Left renal pelvis (tissue), 4 donors: Measurements from ENCODE around the gene TH. TPM values are rescaled to one million over a fixed set of nuclear protein-coding genes. Genes with fewer than 3 reads are reported as not detected.
"Not testable (repeated sequence)": the region's sequence is repeated elsewhere in the genome, so short reads cannot be mapped to it uniquely, and the experiment has no call there.

ENCODE experiments used
- DNase-seq, 4 donors: peaks; one replicate each; pipeline ENCODE4 v3.0.0-alpha.2; 2013; ENCODE audit warnings: low read depth in 4 of 4, low spot score in 3 of 4
- polyA plus RNA-seq, 4 donors: library from polyadenylated mRNA; unstranded; fragments of 120-200 nt; gene quantifications; one replicate each; pipeline ENCODE4 v1.2.1, GENCODE V29; 2013; ENCODE audit not compliant: insufficient read length in 4 of 4

Gene TH
- polyA plus RNA-seq, 4 donors: 0.83 to 2.7 (median 1.1) TPM

DNA sequence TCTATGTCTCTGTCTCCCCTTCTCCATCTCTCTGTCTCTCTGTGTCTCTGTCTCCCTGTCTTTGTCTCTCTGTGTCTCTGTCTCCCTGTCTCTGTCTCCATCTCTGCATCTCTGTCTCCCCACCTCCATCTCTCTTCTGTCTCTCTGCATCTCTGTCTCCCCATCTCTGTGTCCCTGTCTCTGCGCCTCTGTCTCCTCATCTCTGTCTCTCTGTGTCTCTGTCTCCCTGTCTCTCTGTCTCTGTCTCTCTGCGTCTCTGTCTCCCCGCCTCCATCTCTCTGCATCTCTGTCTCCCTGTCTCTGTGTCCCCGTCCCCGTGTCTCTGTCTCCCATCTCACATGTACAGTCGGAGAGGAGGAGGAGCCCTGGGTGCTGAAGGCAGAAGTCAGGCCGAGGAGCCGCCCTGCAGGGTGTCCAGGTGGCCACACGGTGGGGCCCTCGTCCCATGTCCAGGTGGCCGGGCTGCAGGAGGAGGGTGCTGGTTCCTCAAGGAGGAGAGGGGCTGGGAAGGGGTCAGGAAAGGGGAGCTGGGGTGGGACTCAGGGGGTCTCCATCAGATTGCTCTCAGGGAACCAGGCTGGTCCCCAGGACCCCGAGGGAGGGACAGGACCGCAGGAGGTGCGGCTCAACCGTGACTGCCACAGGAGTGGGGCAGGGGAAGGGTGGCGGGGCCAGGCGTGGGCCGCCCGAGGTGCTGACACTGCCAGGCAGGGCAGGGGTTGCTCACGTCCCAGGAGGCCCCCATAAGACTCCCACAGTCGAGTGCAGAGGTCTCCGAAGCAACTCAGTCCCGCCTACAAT is 25.6 kb upstream of the TH start:
- peak in 3 of 4 donors; percentile 50 to 58 (median 55) for DNase-seq

DNA sequence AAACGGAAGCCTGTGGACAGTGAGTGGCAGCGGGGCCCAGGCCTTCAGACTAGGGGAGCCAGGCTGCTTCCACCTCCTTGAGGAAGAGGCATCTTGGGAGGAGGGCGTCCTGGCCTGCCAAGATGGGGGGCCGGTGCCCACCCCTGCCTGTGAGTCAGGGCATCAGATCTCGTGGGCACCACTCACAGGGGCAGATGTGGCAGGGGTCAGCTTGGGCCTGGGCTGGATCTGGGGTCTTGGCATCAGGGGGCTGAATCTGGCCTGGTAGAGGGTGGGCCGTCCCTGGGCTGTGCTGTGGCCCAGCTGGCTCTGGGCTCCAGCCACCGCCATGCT is 24.1 kb upstream of the TH start:
- no peak for DNase-seq

DNA sequence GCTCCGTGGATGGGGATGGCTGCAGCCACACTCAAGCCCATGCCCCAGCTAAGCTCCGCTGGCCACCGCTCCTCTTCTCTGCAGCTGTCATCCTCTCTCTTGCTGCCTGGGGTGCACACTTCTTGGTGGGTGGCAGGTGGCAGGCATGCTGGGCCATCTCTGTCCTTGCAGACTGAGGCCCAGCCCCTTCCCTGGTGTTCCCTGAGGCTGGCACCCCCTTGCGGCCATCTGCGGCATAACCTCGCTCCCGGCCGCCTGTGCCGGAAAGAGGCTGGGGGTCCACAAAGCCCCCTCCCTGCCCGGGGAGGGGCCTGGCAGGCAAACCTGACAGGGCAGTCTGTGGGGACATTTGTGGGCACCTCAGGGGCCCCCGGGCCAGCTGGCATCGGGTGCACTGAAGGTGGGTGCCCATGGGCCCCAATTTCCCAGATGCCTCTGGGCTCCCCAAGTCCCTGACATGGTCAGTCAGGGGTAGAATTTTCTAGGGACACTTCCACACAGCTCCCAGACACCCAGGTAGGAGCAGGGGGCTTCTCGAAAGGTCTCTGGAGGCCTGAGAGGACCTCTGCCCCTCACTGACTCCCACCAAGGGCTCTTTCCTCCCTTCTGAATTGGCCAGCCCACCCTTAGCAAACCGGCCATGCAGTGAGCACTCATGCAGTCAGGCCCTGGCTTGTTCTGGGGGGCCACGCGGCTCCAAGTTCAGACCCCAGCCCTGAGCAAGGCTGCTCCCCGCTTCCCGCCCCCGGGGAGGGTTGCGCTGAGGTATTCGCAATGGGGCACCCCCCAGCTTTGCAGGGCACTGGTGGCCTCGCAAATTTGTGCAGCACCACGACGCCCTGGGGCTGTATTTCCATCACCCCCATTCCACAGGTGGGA is 23.5 kb upstream of the TH start:
- no peak for DNase-seq

DNA sequence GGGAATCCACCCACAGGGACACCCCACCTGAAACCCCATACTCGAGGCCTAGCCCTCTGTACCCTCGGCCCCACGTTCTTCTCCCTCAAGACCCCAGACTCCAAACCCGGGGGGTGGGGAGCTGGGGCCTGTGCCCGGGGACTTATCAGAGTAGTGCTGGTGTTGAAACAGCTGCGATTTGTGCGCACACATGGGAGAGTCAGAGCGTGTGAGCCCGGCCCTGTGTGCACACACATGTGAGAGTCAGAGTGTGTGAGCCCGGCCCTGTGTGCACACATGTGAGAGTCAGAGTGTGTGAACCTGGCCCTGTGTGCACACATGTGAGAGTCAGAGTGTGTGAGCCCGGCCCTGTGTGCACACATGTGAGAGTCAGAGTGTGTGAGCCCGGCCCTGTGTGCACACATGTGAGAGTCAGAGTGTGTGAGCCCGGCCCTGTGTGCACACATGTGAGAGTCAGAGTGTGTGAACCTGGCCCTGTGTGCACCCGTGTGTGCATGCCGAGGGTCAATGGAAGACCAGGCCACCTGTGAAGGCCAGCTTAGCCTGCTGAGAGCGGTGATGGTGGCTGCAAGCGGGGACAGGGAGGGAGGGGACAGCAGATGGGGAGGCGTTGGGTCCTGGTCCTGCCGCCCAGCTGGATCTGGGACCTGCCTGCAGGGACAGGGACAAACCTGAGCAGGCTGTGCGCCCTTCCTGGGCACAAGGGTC is 22.4 kb upstream of the TH start:
- not testable (repeated sequence) for DNase-seq

DNA sequence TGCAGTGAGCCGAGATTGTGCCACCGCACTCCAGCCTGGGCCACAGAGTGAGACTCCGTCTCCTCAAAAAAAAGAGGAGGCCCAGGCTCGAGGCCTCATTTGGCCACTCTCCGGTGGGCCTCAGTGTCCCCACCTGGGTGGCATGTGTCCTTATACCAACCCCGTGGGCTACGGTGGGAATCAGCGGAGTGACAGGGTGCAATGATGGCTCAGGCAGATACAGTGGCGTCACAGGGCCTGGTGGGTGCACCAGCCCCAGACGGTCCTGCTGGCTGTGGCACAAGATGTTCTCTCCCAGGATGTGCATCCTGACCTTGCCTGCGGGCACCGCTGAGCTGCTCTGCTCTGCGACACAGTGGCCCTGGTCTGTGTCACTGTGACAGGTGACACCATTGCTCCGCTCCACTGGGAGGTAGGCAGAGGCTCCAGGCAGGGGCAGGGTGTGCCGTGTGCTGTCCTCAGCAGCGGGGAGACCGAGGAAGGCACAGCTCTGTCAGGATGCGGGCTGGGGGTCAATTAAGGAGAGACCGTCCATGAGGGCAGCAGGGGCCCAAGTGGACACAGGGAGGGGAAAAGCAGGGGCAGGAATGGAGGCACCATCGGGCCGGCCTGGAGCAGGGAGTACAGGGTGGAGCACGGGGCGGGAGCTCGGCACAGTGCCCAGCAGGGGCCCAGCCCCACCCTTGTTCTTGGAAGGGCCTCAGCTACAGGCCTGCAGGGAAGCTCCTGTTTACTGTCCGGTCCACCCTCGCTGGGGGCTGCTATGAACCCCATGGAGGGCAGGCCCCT is 21.7 kb upstream of the TH start:
- DNase-seq: no peak

DNA sequence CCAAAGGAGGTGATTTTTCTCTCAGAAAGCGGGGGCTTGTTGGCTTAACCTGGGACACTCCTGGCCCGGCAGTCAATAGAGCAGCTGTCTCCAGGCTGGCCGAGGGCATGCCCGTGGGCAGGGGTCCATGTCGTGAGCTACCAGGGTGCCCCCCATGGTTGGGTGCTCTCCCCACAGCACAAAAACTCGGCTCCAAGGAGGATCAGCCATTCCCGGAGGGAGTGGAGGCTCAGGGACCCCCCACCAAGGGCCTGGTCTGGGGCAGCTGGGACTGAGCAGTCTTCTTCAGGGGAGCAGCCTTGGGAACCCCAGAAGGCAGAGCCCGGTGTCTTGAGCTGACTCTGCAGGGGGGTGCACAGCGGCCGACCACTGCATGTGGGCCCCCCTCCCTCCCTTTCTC is 20.8 kb upstream of the TH start:
- no peak for DNase-seq

DNA sequence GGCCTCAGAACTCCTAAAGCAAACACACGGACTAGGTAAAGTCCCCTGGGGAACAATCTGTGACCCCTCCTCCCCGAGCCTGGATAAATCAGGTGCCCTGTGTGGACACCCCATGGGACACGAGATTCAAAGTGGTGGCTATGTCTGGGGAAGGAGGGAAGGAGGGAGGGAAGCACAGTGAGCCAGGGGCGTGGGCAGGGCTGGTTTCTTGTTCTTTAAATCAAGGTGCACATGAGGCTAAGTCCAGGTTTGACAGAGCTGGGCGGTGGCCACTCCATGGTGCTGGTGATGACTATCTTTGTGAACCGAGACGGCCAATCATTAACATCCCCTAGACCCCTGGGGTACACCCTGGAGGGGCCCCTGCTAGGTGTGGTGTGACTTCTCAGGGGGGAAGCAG is 20.3 kb upstream of the TH start:
- no peak for DNase-seq

DNA sequence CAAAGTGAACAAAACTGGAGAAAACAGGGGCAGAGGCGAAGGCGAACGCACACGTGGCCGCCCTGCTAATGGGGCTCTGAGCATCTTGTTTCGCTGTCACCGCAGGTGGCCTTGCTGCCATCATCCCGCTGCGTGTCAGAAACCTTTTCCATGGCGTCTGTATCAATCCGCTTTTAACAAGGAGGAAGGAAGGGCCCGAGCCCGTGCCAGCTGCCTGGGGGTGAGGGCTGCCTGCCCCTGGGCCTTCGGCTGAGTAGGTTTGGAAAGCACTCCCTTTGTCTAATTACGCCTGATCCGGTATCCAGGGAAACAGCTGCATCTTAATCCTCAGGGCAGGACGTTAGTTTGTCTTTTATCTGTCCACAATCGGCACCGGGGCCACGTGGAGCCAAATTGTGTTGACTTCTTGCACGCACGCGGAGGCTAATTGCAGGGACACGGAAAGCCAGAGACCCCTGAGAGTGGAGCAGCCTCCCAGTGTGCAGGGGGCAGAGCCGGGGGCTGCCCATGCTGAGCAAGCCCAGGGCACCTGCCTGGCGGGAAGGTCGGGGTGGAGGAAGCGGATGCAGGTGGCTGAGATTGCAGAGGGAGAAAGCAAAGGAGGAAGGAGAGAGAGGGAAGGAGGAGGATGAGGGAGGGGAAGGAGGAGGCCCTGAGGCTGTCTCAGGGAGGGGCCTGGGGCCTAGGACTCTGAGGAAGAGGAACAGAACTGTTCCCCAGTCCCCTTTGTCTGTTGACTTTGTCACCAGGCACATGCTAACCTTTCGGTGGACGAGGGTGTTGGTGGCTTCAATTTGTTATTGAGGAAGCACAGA is 19.2 kb upstream of the TH start:
- DNase-seq: no peak

DNA sequence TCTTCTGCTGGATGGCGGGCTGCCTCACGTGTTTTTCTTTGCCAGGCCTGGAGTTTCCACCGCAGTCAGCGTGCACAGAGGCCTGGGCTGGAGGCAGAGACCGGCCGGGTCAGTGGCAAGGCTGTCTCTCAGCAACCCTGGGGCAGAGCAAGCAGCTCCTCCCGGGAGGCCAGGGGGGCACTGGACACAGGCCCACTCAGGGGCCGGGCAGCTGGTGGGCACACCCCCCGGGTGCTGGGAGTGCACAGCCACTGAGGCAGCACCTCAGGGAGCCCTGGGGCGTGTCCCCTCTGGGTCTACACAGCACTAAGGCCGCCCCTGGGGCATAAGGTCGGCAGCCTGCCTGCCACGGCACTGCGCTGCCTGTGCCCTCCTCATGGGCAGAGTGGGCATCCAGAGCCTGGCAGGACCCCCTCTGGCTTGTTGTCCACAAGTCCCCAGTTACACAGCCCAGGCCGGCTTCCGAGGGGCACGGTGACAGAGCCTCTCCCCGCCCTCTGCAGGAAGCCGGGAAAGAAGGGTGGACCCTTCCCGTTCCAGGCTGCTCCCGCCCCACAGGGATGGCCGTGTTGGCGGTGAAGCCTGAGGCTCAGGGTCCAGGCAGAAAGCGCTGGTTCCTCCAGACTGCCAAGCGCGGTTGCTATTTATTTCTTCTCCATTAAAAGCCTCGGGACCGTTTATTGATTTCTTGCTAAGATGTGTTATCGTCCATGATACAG is 18.5 kb upstream of the TH start:
- DNase-seq: no peak

DNA sequence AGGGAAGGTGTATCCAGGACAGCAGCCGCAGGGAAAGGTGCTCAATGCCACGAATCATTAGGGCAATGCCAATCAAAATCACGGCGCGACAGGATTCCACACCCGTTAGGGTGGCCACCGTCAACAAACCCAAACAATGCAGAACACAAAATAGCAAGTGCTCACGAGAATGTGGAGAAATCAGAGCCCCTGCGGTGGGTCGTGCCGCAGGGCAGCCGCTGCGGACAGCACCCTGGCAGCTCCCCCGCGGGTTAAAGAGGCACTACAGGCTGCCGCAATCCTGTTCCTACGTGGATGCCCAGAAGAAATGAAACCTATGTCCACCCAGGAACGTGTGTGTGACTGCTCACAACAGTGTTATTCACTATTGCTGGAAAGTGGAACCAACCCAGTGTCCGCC is 17.1 kb upstream of the TH start:
- no peak for DNase-seq

DNA sequence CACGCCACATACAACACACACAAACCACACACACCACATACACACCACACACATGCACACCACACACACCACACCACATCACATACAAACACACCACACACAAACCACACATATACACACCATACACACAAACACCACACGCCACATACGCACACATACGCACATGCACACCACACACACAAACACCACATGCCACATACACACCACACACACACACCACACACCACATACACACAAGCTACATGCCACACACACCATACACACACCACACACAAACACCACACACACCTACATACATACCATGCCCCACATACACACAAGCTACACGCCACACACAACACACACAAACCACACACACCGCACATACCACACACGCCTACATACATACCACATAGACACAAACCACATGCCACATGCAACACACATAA is 15.7 kb upstream of the TH start:
- no peak for DNase-seq

DNA sequence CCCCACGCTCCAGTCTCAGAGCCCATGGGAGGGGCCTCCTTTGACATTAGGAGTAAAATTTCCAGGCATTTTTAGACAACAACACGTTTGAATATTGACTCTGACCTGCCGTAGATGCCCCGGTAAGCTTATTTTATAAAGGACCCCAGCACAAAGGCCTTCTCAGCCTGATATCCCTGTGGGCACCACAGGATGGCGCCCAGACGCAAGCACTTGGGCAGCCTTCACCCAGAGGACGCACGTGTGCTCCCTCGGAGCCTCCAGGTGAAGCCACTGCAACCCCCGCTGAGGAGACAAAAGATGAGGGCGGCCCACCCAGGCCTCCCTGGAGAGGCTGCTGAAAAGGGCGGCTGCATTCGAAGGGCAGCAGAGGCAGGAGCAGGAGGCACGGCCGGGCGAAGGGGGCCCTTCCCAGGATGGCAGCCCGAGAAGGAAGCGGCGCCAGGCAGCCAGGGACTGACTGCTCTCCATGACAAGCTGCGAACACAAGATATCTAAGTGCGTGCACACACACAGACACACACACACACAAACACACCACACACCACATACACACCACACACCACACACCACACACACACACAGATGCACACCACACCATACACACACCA is 15.2 kb upstream of the TH start:
- no peak for DNase-seq

DNA sequence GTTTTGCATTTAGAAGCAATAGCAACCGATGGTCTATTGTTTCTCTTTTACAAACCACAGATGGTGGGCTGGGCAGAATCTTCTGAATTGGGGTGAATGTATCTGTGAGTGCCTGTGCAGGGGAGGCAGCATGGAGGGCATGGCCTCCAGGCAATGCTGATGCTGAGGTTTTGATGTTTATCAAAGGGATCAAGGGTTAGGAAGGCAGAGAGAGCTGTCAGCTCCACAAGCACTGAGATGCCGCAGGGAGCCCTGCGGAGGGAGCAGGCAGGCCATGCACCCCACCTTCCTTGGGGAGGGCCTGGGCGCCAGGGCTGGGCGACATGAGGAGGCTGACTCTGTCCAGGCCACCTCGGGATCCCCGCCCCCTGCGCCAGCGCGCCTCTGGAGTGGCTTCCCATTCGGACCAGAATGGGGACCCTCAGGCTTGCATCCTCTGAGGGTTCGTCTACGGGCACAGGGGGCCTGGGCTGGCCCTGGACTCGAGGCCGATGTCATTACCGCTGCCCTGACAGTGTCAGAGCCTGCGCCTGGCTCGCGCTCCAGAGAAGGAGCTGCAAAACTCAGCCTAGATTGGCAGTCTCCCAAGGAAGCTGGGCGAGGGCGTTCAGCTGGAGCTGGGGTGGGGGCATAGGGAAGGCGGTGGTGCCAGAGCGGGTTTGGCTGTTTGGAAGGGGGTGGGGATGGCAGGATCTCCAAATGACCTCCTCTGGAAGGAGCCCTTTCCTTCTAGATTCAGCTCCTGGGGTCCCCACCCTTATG is 13.9 kb upstream of the TH start:
- DNase-seq: no peak

DNA sequence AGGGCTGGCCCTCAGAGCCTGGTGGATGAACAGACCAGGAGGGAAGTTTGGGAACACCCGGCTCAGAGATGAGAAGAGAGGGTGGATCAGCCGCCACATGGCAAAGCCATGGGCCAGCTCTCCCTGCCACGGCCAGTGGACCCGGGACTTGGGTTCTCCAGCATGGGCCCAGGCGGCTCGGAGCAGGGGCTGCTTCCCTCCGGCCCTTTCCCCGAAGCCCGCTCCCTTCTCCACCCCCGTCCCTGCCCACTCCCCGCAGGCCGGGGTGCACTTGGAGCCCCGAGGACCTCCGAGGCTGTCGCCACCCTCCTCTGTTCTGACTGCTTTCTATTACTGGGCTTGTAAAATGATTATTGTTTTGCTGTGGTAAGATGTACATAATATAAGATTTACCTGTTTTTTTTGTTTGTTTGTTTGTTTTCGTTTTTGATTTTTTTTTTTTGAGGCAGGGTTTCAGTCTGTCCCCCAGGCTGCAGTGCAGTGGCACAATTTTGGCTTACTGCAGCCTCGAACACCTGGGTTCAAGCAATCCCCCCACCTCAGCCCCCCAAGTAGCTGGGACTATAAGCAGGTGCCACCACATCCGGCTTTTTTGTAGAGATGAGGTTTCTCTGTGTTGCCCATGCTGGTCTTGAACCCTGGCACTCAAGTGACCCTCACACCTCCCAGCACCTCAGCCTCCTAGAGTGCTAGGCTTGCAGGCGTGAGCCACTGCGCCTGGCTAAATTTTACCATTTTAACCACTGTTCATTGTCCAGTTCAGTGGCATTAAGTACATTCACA is 11.3 kb upstream of the TH start:
- no peak for DNase-seq

DNA sequence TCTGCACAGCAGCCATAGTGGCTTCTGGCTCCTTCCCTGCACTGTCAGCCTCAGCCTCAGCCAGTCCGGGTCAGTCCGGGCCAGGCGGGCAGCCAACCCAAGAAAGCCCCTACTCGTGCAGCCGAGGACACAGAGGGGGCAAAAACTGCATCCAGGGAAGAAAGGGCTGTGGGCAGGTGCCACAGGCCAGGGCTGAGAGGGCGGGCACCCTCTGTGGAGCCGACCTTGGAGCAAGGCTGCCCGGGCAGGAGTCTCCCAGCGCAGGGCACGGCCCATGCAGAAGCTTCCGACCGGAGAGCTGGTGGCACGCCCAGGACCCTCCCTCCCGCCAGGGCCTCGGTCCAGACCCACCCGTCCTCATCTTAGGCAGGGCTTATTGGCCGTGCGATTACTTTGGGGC is 10.5 kb upstream of the TH start:
- no peak for DNase-seq

DNA sequence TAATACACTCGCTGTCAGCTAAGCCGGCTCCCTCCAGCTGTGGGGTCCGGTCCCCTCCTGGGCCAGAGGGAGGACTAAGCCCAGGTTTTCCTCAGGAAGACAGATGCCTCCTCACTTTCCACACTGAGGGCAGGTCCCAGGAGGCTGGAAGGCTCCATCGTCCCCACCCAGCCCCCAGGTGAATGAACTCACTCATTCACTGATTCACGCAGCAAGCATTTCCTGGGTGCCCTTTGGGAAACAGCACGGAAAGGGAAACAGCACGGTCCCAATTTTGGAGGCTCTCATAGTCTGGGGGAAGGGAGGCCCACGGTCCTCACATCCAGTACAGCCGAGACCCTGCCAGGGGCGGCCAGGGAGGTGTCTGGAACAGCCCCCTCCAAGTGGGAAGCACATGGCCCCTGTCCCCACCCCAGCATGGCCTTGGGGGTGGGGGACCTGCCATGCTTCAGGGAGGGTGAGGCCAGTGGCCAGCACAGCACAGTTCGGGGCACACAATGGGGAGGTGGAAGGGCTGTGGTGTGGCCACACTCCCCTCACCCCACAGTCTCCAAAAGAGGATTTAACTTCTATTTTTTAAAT is 9.3 kb upstream of the TH start:
- no peak for DNase-seq

DNA sequence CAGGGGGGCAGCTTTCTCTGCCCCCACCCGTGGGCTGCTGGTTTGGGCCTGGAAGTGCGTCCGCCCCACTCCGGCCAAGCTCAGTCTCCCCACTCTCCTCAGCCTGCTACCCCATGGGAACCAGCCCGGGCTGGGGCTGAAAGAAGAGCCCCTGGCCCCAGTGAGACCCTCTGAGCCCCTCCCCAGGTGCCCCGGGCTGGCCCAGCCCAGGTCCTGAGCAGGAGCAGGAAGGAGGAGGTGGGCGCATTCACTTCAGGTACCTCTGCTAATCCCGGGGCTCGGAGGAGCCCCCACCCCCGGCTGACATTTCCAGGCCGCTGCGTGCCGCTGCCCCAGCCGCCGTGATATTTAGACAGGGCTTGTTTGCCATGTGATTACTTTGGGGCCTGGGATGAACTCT is 8.7 kb upstream of the TH start:
- DNase-seq: no peak
